GM19324 (cell line): ENCODE measurements around the gene TBC1D28.
"Not testable (repeated sequence)": the region's sequence is repeated elsewhere in the genome, so short reads cannot be mapped to it uniquely, and the experiment has no call there.

Experiments used
- ATAC-seq: cut with Tn5 transposase; IDR thresholded peaks from one replicate; pipeline ENCODE4 v1.9.1; 2021; ENCODE audit warnings: mild to moderate bottlenecking, moderate library complexity; ENCODE audit not compliant: unreplicated experiment, low FRiP score

The TBC1D28 gene

GRCh38 chr17:18624862-18625501, 19.2 kb downstream of the TBC1D28 start:
- ATAC-seq = not testable (repeated sequence)

GRCh38 chr17:18617613-18618012, 26.6 kb downstream of the TBC1D28 start:
- ATAC-seq = not testable (repeated sequence)

GRCh38 chr17:18613016-18613415, 31.2 kb downstream of the TBC1D28 start:
- not testable (repeated sequence) for ATAC-seq

DNA sequence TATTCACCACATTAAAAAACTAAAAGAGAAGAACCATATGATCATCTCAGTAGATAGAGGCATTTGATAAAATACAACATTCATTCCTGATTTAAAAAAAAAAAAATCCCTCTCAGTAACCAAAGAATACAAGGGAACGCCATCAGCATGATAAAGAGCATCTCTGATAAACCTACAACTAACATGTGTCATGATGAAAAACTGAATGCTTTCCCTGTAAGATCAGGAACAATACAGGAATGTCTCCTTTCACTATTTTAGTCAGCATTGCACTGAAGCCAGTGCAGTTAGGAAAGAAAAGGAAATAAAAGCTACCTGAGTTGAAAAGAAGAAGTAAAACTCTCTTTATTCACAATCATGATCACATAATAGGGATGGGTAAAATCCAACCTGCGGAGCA, 51.1 kb downstream of the TBC1D28 start:
- not testable (repeated sequence) for ATAC-seq
